Neural crest cell (in vitro differentiated cells): ENCODE results near the gene SLC9A2. TPM values are rescaled to one million over a fixed set of nuclear protein-coding genes. Genes with fewer than 3 reads are reported as not detected.

Experiments used
- DNase-seq: peaks from one replicate; pipeline ENCODE4 v3.0.0; 2021; ENCODE audit warnings: low read depth, mixed read lengths, low spot score
- H3K27ac Mint-ChIP-seq: one replicate; pipeline ENCODE4 v1.8.0; 2021; ENCODE audit warnings: mild to moderate bottlenecking, mixed read lengths; ENCODE audit not compliant: unreplicated experiment
- H3K27me3 Mint-ChIP-seq: 2 replicates; pipeline ENCODE4 v1.8.0; 2021; ENCODE audit warnings: low read depth, mild to moderate bottlenecking, mixed read lengths
- H3K36me3 Mint-ChIP-seq: 2 replicates; pipeline ENCODE4 v1.8.0; 2021; ENCODE audit warnings: low read depth, mild to moderate bottlenecking, mixed read lengths
- H3K4me1 Mint-ChIP-seq: 2 replicates; pipeline ENCODE4 v1.8.0; 2021; ENCODE audit warnings: mixed read lengths
- H3K4me3 Mint-ChIP-seq: one replicate; pipeline ENCODE4 v1.8.0; 2021; ENCODE audit warnings: mild to moderate bottlenecking, mixed read lengths
- H3K9me3 Mint-ChIP-seq: 2 replicates; pipeline ENCODE4 v1.8.0; 2021; ENCODE audit warnings: mixed read lengths
- CTCF ChIP-seq: fragments of 200-600 bp; sonication (generic); conservative IDR thresholded peaks from 2 replicates; pipeline ENCODE4 v1.5.0; 2021; ENCODE audit warnings: antibody characterized with exemption, mild to moderate bottlenecking
- total RNA-seq: library from RNA; stranded (reverse); gene quantifications from 2 replicates; pipeline ENCODE4 v1.2.1, GENCODE V29; 2021

SLC9A2 gene
- total RNA-seq, 1 donor from 2014 or later: 0.09 TPM

- Mint-ChIP-seq H3K4me1 (no peaks in the 10 kb centered on the region), H3K27ac (no peak overlapping the region), H3K27me3 (peaks cover 9% of the 10 kb centered on the region), H3K4me3 (no peak overlapping the region), H3K9me3 (no peaks in the 10 kb centered on the region), H3K36me3 (no peaks in the 10 kb centered on the region)
- no peak for TF ChIP-seq CTCF
- no peak for DNase-seq
Measured at GRCh38 chr2:102593516-102593915, 25.8 kb upstream of the SLC9A2 start.

GRCh38 chr2:102594445-102595016 is 24.8 kb upstream of the SLC9A2 start:
- no peak for DNase-seq
- Mint-ChIP-seq H3K4me3 (no peak overlapping the region), H3K9me3 (no peaks in the 10 kb centered on the region), H3K4me1 (no peaks in the 10 kb centered on the region), H3K36me3 (no peaks in the 10 kb centered on the region), H3K27me3 (peaks cover 6% of the 10 kb centered on the region), H3K27ac (no peak overlapping the region)
- TF ChIP-seq CTCF: no peak

GRCh38 chr2:102597788-102598187 is 21.6 kb upstream of the SLC9A2 start:
- peaks cover 7% of the 10 kb centered on the region for H3K27me3 Mint-ChIP-seq
- H3K4me3 Mint-ChIP-seq: no peak overlapping the region
- H3K27ac Mint-ChIP-seq: no peak overlapping the region
- no peak for DNase-seq
- H3K36me3 Mint-ChIP-seq: no peaks in the 10 kb centered on the region
- no peak for TF ChIP-seq CTCF
- H3K9me3 Mint-ChIP-seq: no peaks in the 10 kb centered on the region
- no peaks in the 10 kb centered on the region for H3K4me1 Mint-ChIP-seq

GRCh38 chr2:102599486-102599885 is 19.9 kb upstream of the SLC9A2 start:
- Mint-ChIP-seq H3K27me3 (peaks cover 7% of the 10 kb centered on the region), H3K9me3 (no peaks in the 10 kb centered on the region), H3K4me1 (no peaks in the 10 kb centered on the region), H3K4me3 (no peak overlapping the region), H3K27ac (no peak overlapping the region), H3K36me3 (no peaks in the 10 kb centered on the region)
- no peak for TF ChIP-seq CTCF
- DNase-seq: no peak

- Mint-ChIP-seq H3K4me3 (no peak overlapping the region), H3K4me1 (no peaks in the 10 kb centered on the region), H3K36me3 (no peaks in the 10 kb centered on the region), H3K27ac (no peak overlapping the region), H3K27me3 (peaks cover 7% of the 10 kb centered on the region), H3K9me3 (no peaks in the 10 kb centered on the region)
- DNase-seq: no peak
- no peak for TF ChIP-seq CTCF
Measured at GRCh38 chr2:102601730-102602129, 17.6 kb upstream of the SLC9A2 start.
